IgD-negative memory B cell (primary cell): ENCODE results near the gene ZNF764. TPM values are rescaled to one million over a fixed set of nuclear protein-coding genes. Genes with fewer than 3 reads are reported as not detected.
A peak's percentile ranks its signal among the peaks of the same experiment; 100 is the strongest.

Experiments used
- H3K27ac Mint-ChIP-seq, 3 donors: one replicate each; pipeline ENCODE4 v1.8.0; 2020 to 2022; ENCODE audit warnings: mild to moderate bottlenecking in 3 of 3, mixed read lengths in 3 of 3, moderate library complexity in 1 of 3
- H3K27me3 Mint-ChIP-seq: one replicate; pipeline ENCODE4 v1.8.0; 2021; ENCODE audit warnings: mixed read lengths
- H3K36me3 Mint-ChIP-seq: one replicate; pipeline ENCODE4 v1.8.0; 2020; ENCODE audit warnings: mild to moderate bottlenecking, mixed read lengths
- H3K4me1 Mint-ChIP-seq, 3 donors: one replicate each; pipeline ENCODE4 v1.8.0; 2020 to 2022; ENCODE audit warnings: mixed read lengths in 3 of 3, mild to moderate bottlenecking in 1 of 3
- H3K4me3 Mint-ChIP-seq, 4 donors: one replicate each; pipeline ENCODE4 v1.8.0; 2020 to 2022; ENCODE audit warnings: mild to moderate bottlenecking in 4 of 4, mixed read lengths in 4 of 4, moderate library complexity in 3 of 4
- H3K9me3 Mint-ChIP-seq, 3 donors: one replicate each; pipeline ENCODE4 v1.8.0; 2020 to 2021; ENCODE audit warnings: mixed read lengths in 3 of 3, mild to moderate bottlenecking in 1 of 3
- polyA plus RNA-seq: library from polyadenylated mRNA; unstranded; fragments of 300-500 nt; fragmentation: Illumina TruSeq; gene quantifications from one replicate; pipeline ENCODE4 v1.2.3, GENCODE V29; 2021

The ZNF764 gene
- polyA plus RNA-seq, 1 donor from 2014 or later, result 6.2 TPM

- no peaks in the 10 kb centered on the region for H3K9me3 Mint-ChIP-seq
- H3K4me1 Mint-ChIP-seq, result peaks cover 12 to 18% (median 12%) of the 10 kb centered on the region in 3 donors
- peak overlapping the region; percentile 11 to 95 (median 89) for H3K4me3 Mint-ChIP-seq
- peak overlapping the region in 2 of 3 donors; percentile 44 to 93 for H3K27ac Mint-ChIP-seq
- H3K36me3 Mint-ChIP-seq, result no peaks in the 10 kb centered on the region
- no peaks in the 10 kb centered on the region for H3K27me3 Mint-ChIP-seq
These were observed 26.8 kb upstream of the ZNF764 start for GRCh38 chr16:30585022-30585399.

GRCh38 chr16:30582611-30583340 is 24.6 kb upstream of the ZNF764 start:
- H3K27me3 Mint-ChIP-seq, result no peaks in the 10 kb centered on the region
- peaks cover 12 to 18% (median 12%) of the 10 kb centered on the region in 3 donors for H3K4me1 Mint-ChIP-seq
- H3K27ac Mint-ChIP-seq, result peak overlapping the region in 1 of 3 donors; percentile 76
- peak overlapping the region in 1 of 4 donors; percentile 88 for H3K4me3 Mint-ChIP-seq
- H3K36me3 Mint-ChIP-seq, result no peaks in the 10 kb centered on the region
- no peaks in the 10 kb centered on the region for H3K9me3 Mint-ChIP-seq

- Mint-ChIP-seq H3K27ac (no peak overlapping the region), H3K36me3 (no peaks in the 10 kb centered on the region), H3K27me3 (no peaks in the 10 kb centered on the region), H3K9me3 (no peaks in the 10 kb centered on the region), H3K4me3 (no peak overlapping the region), H3K4me1 (peaks cover 9 to 13% (median 12%) of the 10 kb centered on the region in 3 donors)
These were observed 23.3 kb upstream of the ZNF764 start for GRCh38 chr16:30581457-30581856.

- H3K36me3 Mint-ChIP-seq, result no peaks in the 10 kb centered on the region
- peaks cover 8 to 10% (median 10%) of the 10 kb centered on the region in 3 donors for H3K4me1 Mint-ChIP-seq
- H3K27ac Mint-ChIP-seq, result no peak overlapping the region
- H3K27me3 Mint-ChIP-seq, result no peaks in the 10 kb centered on the region
- H3K4me3 Mint-ChIP-seq, result peak overlapping the region in 1 of 4 donors; percentile 2
- H3K9me3 Mint-ChIP-seq, result no peaks in the 10 kb centered on the region
These were observed 16.5 kb upstream of the ZNF764 start for GRCh38 chr16:30574678-30575077.

- Mint-ChIP-seq H3K27ac (peak within 1 kb of the TSS; percentile 98 to 99 (median 99)), H3K4me1 (peaks cover 17 to 24% (median 22%) of the 10 kb centered on the region in 3 donors), H3K4me3 (peak within 1 kb of the TSS; percentile 91 to 100 (median 96)), H3K27me3 (no peaks in the 10 kb centered on the region), H3K36me3 (peaks cover 4% of the 10 kb centered on the region), H3K9me3 (no peaks in the 10 kb centered on the region)
These were observed 13.5 kb upstream of the ZNF764 start, which contains the start of gene ZNF688 for GRCh38 chr16:30571445-30572322. TSS of gene ZNF688 (minus strand) at chr16:30571714. CDS start at chr16:30571629, 85 bp downstream.

GRCh38 chr16:30570636-30571444 is 12.7 kb upstream of the ZNF764 start:
- Mint-ChIP-seq H3K27ac (peak overlapping the region; percentile 98 to 99 (median 99)), H3K36me3 (peaks cover 4% of the 10 kb centered on the region), H3K4me1 (peaks cover 17 to 30% (median 24%) of the 10 kb centered on the region in 3 donors), H3K4me3 (peak overlapping the region; percentile 91 to 100 (median 96)), H3K27me3 (no peaks in the 10 kb centered on the region), H3K9me3 (no peaks in the 10 kb centered on the region)

- H3K4me1 Mint-ChIP-seq, result peaks cover 17 to 30% (median 24%) of the 10 kb centered on the region in 3 donors
- H3K9me3 Mint-ChIP-seq, result no peaks in the 10 kb centered on the region
- peak overlapping the region in 2 of 3 donors; percentile 39 to 99 for H3K27ac Mint-ChIP-seq
- peaks cover 4% of the 10 kb centered on the region for H3K36me3 Mint-ChIP-seq
- H3K27me3 Mint-ChIP-seq, result no peaks in the 10 kb centered on the region
- H3K4me3 Mint-ChIP-seq, result peak overlapping the region in 3 of 4 donors; percentile 32 to 100 (median 68)
These were observed 11.8 kb upstream of the ZNF764 start for GRCh38 chr16:30569746-30570635.

- Mint-ChIP-seq H3K4me1 (peaks cover 17 to 30% (median 24%) of the 10 kb centered on the region in 3 donors), H3K4me3 (peak overlapping the region in 2 of 4 donors; percentile 26 to 68), H3K27me3 (no peaks in the 10 kb centered on the region), H3K27ac (peak overlapping the region; percentile 35 to 53 (median 39)), H3K36me3 (peaks cover 4% of the 10 kb centered on the region), H3K9me3 (no peaks in the 10 kb centered on the region)
These were observed 11.1 kb upstream of the ZNF764 start for GRCh38 chr16:30569281-30569680.

- no peaks in the 10 kb centered on the region for H3K27me3 Mint-ChIP-seq
- peak overlapping the region; percentile 77 to 95 (median 86) for H3K4me3 Mint-ChIP-seq
- H3K9me3 Mint-ChIP-seq, result no peaks in the 10 kb centered on the region
- peaks cover 17 to 29% (median 21%) of the 10 kb centered on the region in 3 donors for H3K4me1 Mint-ChIP-seq
- H3K27ac Mint-ChIP-seq, result peak overlapping the region; percentile 92 to 96 (median 93)
- peaks cover 4% of the 10 kb centered on the region for H3K36me3 Mint-ChIP-seq
These were observed 9.9 kb upstream of the ZNF764 start for GRCh38 chr16:30567991-30568638.

GRCh38 chr16:30567160-30567990 is 9.2 kb upstream of the ZNF764 start:
- no peaks in the 10 kb centered on the region for H3K27me3 Mint-ChIP-seq
- H3K9me3 Mint-ChIP-seq, result no peaks in the 10 kb centered on the region
- peaks cover 16 to 29% (median 21%) of the 10 kb centered on the region in 3 donors for H3K4me1 Mint-ChIP-seq
- H3K4me3 Mint-ChIP-seq, result peak overlapping the region in 2 of 4 donors; percentile 28 to 92
- peaks cover 4% of the 10 kb centered on the region for H3K36me3 Mint-ChIP-seq
- H3K27ac Mint-ChIP-seq, result peak overlapping the region; percentile 92 to 96 (median 93)

GRCh38 chr16:30566531-30566930 is 8.4 kb upstream of the ZNF764 start:
- Mint-ChIP-seq H3K27ac (peak overlapping the region in 2 of 3 donors; percentile 53 to 89), H3K4me1 (peaks cover 9 to 26% (median 17%) of the 10 kb centered on the region in 3 donors), H3K27me3 (no peaks in the 10 kb centered on the region), H3K36me3 (peaks cover 4% of the 10 kb centered on the region), H3K9me3 (no peaks in the 10 kb centered on the region), H3K4me3 (peak overlapping the region in 3 of 4 donors; percentile 28 to 80 (median 56))

- H3K27me3 Mint-ChIP-seq, result peaks cover 3% of the 10 kb centered on the region
- H3K36me3 Mint-ChIP-seq, result peaks cover 4% of the 10 kb centered on the region
- H3K9me3 Mint-ChIP-seq, result no peaks in the 10 kb centered on the region
- H3K27ac Mint-ChIP-seq, result peak overlapping the region in 1 of 3 donors; percentile 89
- peak overlapping the region in 2 of 4 donors; percentile 63 to 80 for H3K4me3 Mint-ChIP-seq
- H3K4me1 Mint-ChIP-seq, result peaks cover 14 to 29% (median 19%) of the 10 kb centered on the region in 3 donors
These were observed 7.8 kb upstream of the ZNF764 start for GRCh38 chr16:30565984-30566383.
